Suprapubic skin (tissue), 4 donors: ENCODE measurements around the gene CRB1. TPM values are rescaled to one million over a fixed set of nuclear protein-coding genes. Genes with fewer than 3 reads are reported as not detected.

Experiments used
- DNase-seq, 2 donors: peaks; one replicate each; pipeline ENCODE4 v3.0.0-alpha.2; 2019; ENCODE audit warnings: low spot score in 2 of 2
- H3K27ac ChIP-seq: fragments of 200-600 bp; sonication (generic); one replicate; pipeline ENCODE4 v1.5.1; 2019
- H3K27me3 ChIP-seq: fragments of 200-600 bp; sonication (generic); one replicate; pipeline ENCODE4 v1.5.1; 2019
- H3K36me3 ChIP-seq: fragments of 200-600 bp; sonication (generic); one replicate; pipeline ENCODE4 v1.5.1; 2019
- H3K4me1 ChIP-seq: fragments of 200-600 bp; sonication (generic); one replicate; pipeline ENCODE4 v1.5.1; 2019
- H3K4me3 ChIP-seq: fragments of 200-600 bp; sonication (generic); one replicate; pipeline ENCODE4 v1.5.1; 2019; ENCODE audit warnings: mild to moderate bottlenecking
- H3K9me3 ChIP-seq: fragments of 200-600 bp; sonication (generic); one replicate; pipeline ENCODE4 v1.5.1; 2019
- EP300 ChIP-seq: sonication (generic); formaldehyde crosslinking; IDR thresholded peaks from one replicate; pipeline ENCODE4 v1.6.1; 2017; ENCODE audit warnings: antibody characterized with exemption
- POLR2A ChIP-seq, 2 donors: fragments of 450-650 bp; IDR thresholded peaks; one replicate each; pipeline ENCODE4 v1.6.1; 2017; ENCODE audit warnings: antibody characterized with exemption in 2 of 2, mild to moderate bottlenecking in 2 of 2, moderate library complexity in 2 of 2
- POLR2AphosphoS5 ChIP-seq, 3 donors: sonication (generic); formaldehyde crosslinking; IDR thresholded peaks; one replicate each; pipeline ENCODE4 v1.6.1; 2017; ENCODE audit warnings: antibody characterized with exemption in 3 of 3
- WGBS: methylation state at CpG from one replicate; pipeline ENCODE4 v1.1.5; 2018; 5-methylcytosine and 5-hydroxymethylcytosine counted together
- total RNA-seq, 4 donors: library from RNA; depleted of rRNA; stranded (reverse); fragments of >200 nt; gene quantifications; one replicate each; pipeline ENCODE4 v1.1.0, GENCODE V29; 2016
- TF ChIP-seq, protein P1 (sequence below), 2 donors: fragments of 200-600 bp in 1 of 2; fragments of 450-650 bp in 1 of 2; sonication (generic) in 1 of 2; IDR thresholded peaks; one replicate each; pipeline ENCODE4 v1.5.1; 2016 to 2019; ENCODE audit warnings: antibody characterized with exemption in 2 of 2, mild to moderate bottlenecking in 1 of 2, moderate library complexity in 1 of 2

Gene CRB1
- total RNA-seq, 4 donors from 2014 or later: 0.16 TPM; not detected in 3

DNA sequence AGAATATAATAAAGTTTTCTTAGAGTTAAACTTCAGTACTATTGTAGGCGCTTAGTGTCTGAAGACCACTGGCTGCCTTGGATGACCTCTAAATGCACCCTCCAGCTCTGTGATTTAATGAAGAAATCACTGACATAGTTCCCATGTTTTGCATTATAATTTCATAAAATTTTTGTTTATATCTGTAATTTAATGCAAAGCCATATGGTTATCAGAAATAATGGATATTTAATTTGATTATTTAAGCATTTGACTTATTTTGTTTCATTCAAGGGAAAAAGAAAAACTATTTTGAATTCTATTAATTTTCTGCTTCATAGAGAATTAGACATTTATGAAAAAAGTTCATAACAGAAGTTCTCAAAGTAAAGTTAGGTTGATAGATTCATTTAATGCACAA lies 18.6 kb downstream of the CRB1 start:
- no peaks in the 10 kb centered on the region for H3K9me3 ChIP-seq
- TF ChIP-seq POLR2A (IDR thresholded peaks at IDR 0.05): no peak
- no peak for TF ChIP-seq POLR2AphosphoS5 (IDR thresholded peaks at IDR 0.05)
- TF ChIP-seq EP300: no peak
- TF ChIP-seq, protein P1, sequence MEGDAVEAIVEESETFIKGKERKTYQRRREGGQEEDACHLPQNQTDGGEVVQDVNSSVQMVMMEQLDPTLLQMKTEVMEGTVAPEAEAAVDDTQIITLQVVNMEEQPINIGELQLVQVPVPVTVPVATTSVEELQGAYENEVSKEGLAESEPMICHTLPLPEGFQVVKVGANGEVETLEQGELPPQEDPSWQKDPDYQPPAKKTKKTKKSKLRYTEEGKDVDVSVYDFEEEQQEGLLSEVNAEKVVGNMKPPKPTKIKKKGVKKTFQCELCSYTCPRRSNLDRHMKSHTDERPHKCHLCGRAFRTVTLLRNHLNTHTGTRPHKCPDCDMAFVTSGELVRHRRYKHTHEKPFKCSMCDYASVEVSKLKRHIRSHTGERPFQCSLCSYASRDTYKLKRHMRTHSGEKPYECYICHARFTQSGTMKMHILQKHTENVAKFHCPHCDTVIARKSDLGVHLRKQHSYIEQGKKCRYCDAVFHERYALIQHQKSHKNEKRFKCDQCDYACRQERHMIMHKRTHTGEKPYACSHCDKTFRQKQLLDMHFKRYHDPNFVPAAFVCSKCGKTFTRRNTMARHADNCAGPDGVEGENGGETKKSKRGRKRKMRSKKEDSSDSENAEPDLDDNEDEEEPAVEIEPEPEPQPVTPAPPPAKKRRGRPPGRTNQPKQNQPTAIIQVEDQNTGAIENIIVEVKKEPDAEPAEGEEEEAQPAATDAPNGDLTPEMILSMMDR (IDR thresholded peaks at IDR 0.05): no peak
- no peaks in the 10 kb centered on the region for H3K36me3 ChIP-seq
- no peak for DNase-seq
- H3K27me3 ChIP-seq: no peaks in the 10 kb centered on the region
- no peak overlapping the region for H3K27ac ChIP-seq
- WGBS: 95% methylated on average over 1 of the region's 1 CpG
- H3K4me1 ChIP-seq: no peaks in the 10 kb centered on the region
- no peak overlapping the region for H3K4me3 ChIP-seq

DNA sequence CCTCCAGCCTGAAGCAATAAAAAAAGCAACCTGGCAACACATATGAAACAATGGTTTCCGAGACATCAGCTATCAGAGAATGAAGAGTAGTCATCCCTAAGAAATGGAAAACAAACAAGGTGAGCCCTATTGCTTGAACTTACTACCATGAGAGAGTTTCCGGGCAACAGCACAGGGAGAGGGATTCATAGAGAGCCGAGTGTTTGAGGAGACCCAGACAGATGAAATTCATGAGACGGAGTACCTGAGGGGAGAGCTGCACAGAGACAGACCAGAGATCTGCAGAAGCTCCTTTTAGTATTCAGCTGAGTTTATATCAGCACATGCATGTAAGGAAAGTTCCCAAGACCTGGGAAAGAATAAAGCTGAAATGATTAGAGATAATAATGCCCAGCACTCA lies 19.8 kb downstream of the CRB1 start:
- WGBS: 61% methylated on average over 4 of the region's 4 CpGs
- no peak for DNase-seq

GRCh38 chr1:197302775-197303174 lies 34.7 kb downstream of the CRB1 start:
- H3K27me3 ChIP-seq: no peaks in the 10 kb centered on the region
- no peaks in the 10 kb centered on the region for H3K4me1 ChIP-seq
- H3K9me3 ChIP-seq: no peaks in the 10 kb centered on the region
- DNase-seq: no peak
- TF ChIP-seq POLR2A (IDR thresholded peaks at IDR 0.05) (no peak), POLR2AphosphoS5 (IDR thresholded peaks at IDR 0.05) (no peak)
- TF ChIP-seq, protein P1 (IDR thresholded peaks at IDR 0.05): no peak
- H3K4me3 ChIP-seq: no peak overlapping the region
- H3K36me3 ChIP-seq: no peaks in the 10 kb centered on the region
- no peak overlapping the region for H3K27ac ChIP-seq

More for the DNA sequence above, 19.8 kb downstream of the CRB1 start:
- no peaks in the 10 kb centered on the region for H3K9me3 ChIP-seq
- no peak overlapping the region for H3K4me3 ChIP-seq
- no peaks in the 10 kb centered on the region for H3K4me1 ChIP-seq
- H3K36me3 ChIP-seq: no peaks in the 10 kb centered on the region
- no peak overlapping the region for H3K27ac ChIP-seq
- TF ChIP-seq POLR2AphosphoS5 (IDR thresholded peaks at IDR 0.05): no peak
- no peak for TF ChIP-seq POLR2A (IDR thresholded peaks at IDR 0.05)
- TF ChIP-seq, protein P1 (IDR thresholded peaks at IDR 0.05): no peak
- TF ChIP-seq EP300: no peak
- no peaks in the 10 kb centered on the region for H3K27me3 ChIP-seq

- no peak overlapping the region for H3K27ac ChIP-seq
- TF ChIP-seq, protein P1 (IDR thresholded peaks at IDR 0.05): no peak
- no peak for TF ChIP-seq POLR2A (IDR thresholded peaks at IDR 0.05)
- TF ChIP-seq EP300: no peak
- no peak for TF ChIP-seq POLR2AphosphoS5 (IDR thresholded peaks at IDR 0.05)
- no peaks in the 10 kb centered on the region for H3K9me3 ChIP-seq
- H3K4me1 ChIP-seq: no peaks in the 10 kb centered on the region
- no peaks in the 10 kb centered on the region for H3K36me3 ChIP-seq
- no peak overlapping the region for H3K4me3 ChIP-seq
- WGBS: 89% methylated on average over 1 of the region's 1 CpG
- no peaks in the 10 kb centered on the region for H3K27me3 ChIP-seq
- no peak for DNase-seq
Observed at GRCh38 chr1:197303463-197303862, 35.4 kb downstream of the CRB1 start.

- no peak overlapping the region for H3K27ac ChIP-seq
- no peak for TF ChIP-seq POLR2AphosphoS5 (IDR thresholded peaks at IDR 0.05)
- no peak for TF ChIP-seq POLR2A (IDR thresholded peaks at IDR 0.05)
- TF ChIP-seq EP300: no peak
- TF ChIP-seq, protein P1 (IDR thresholded peaks at IDR 0.05): no peak
- H3K36me3 ChIP-seq: no peaks in the 10 kb centered on the region
- H3K4me1 ChIP-seq: no peaks in the 10 kb centered on the region
- WGBS: 86% methylated on average over 1 of the region's 1 CpG
- no peak overlapping the region for H3K4me3 ChIP-seq
- no peaks in the 10 kb centered on the region for H3K27me3 ChIP-seq
- no peaks in the 10 kb centered on the region for H3K9me3 ChIP-seq
- no peak for DNase-seq
Observed at GRCh38 chr1:197304638-197305200, 36.7 kb downstream of the CRB1 start.
